Transverse colon (tissue), 3 donors: ENCODE results near the gene ABCD1.

Source experiments
- EP300 ChIP-seq: sonication (generic); formaldehyde crosslinking; IDR thresholded peaks from one replicate; pipeline ENCODE4 v1.6.1; 2017; ENCODE audit warnings: antibody characterized with exemption, low read depth
- TF ChIP-seq, protein P1 (sequence below), 5 experiments: fragments of 200-600 bp in 3 of 5; fragments of 450-650 bp in 2 of 5; sonication (generic) in 3 of 5; IDR thresholded peaks; 1 replicate in 2 of 5; 2 replicates in 3 of 5; pipeline ENCODE4 v1.5.1; 2016 to 2017; ENCODE audit warnings: antibody characterized with exemption in 5 of 5, inconsistent platforms in 3 of 5, mild to moderate bottlenecking in 2 of 5, moderate library complexity in 1 of 5

DNA sequence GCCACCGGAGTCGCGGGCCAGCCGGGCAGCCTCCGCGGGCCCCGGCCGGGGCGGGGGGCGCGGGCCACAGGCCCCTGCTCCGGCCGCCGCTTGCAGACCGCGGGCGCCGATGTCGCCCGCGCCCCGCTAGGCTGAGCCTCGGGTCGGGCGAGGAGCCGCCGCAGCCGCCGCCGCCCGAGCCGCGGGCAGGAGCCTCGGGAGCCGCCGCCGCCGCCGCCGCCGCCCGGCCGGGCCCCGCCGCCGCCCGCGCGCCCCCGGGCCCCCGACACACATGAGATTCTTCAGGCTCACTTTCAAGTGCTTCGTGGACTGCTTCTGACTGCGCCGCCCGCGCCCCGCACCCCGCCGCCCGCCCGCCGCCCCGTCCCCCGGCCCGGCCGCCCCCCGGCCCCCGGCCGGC is 36.6 kb upstream of the ABCD1 start:
- TF ChIP-seq, protein P1, sequence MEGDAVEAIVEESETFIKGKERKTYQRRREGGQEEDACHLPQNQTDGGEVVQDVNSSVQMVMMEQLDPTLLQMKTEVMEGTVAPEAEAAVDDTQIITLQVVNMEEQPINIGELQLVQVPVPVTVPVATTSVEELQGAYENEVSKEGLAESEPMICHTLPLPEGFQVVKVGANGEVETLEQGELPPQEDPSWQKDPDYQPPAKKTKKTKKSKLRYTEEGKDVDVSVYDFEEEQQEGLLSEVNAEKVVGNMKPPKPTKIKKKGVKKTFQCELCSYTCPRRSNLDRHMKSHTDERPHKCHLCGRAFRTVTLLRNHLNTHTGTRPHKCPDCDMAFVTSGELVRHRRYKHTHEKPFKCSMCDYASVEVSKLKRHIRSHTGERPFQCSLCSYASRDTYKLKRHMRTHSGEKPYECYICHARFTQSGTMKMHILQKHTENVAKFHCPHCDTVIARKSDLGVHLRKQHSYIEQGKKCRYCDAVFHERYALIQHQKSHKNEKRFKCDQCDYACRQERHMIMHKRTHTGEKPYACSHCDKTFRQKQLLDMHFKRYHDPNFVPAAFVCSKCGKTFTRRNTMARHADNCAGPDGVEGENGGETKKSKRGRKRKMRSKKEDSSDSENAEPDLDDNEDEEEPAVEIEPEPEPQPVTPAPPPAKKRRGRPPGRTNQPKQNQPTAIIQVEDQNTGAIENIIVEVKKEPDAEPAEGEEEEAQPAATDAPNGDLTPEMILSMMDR (IDR thresholded peaks at IDR 0.05): no peak
- TF ChIP-seq EP300: no peak
